Measurements from ENCODE around the gene ERFL.

The ERFL gene

DNA sequence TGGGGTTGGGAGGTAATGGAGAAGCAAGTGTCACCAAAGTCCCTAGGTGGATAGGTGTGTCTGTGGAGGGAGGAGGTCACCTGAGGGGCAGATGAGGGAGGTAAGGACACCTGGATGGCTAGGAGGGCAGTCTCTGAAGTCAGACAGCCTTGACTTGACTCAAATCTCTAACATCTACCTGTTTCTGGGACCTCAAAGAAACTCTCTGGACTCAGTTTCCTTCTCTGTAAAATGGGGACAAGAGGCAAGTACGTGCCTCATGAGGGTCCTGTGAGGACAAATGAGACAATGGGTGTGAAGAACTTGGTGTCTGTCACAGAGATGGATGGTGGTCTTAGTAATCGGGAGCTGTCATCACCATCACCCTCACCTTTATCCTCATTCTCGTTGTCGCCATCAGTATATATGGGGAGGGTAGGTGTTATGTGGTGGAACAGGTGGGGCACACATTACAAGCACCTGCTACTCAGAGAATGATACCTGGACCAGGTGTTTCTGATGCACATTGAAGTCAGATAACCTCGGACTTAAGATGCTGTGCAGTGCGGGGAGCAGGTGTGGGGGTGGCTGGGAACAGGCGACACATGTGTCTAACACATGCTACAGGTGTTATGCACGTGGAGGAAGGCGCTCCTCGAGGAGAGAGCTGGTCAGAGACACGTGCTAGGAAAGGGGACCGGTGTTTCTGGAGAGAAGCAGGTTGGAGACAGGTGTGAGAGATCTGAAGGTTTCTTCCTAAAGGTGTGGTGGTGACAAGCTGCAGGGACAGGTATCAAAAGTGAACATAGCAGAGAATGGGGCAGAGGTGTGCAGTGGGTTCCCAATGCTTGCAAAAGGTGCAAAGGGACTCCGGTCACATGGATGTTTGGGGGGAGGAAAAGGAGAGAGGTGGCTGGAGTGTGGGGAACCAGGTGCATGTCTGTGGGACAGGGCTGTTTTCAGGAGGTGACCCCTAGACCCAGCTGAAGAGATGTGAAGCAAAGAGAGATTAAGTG is 3.8 kb downstream of the ERFL start:
- no peak overlapping the region for H3K4me3 ChIP-seq (ENCODE audit: low read depth in 1 of 2, low read length in 1 of 2)
- H3K4me1 ChIP-seq (ENCODE audit: control insufficient read depth in 1 of 2, insufficient read depth in 1 of 2, low read depth in 1 of 2, low read length in 1 of 2): peaks cover 7 to 17% of the 10 kb centered on the region in 2 experiments
- TF ChIP-seq, protein P1, sequence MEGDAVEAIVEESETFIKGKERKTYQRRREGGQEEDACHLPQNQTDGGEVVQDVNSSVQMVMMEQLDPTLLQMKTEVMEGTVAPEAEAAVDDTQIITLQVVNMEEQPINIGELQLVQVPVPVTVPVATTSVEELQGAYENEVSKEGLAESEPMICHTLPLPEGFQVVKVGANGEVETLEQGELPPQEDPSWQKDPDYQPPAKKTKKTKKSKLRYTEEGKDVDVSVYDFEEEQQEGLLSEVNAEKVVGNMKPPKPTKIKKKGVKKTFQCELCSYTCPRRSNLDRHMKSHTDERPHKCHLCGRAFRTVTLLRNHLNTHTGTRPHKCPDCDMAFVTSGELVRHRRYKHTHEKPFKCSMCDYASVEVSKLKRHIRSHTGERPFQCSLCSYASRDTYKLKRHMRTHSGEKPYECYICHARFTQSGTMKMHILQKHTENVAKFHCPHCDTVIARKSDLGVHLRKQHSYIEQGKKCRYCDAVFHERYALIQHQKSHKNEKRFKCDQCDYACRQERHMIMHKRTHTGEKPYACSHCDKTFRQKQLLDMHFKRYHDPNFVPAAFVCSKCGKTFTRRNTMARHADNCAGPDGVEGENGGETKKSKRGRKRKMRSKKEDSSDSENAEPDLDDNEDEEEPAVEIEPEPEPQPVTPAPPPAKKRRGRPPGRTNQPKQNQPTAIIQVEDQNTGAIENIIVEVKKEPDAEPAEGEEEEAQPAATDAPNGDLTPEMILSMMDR (IDR thresholded peaks at IDR 0.05): no peak
- no peaks in the 10 kb centered on the region for H3K9me3 ChIP-seq
- no peaks in the 10 kb centered on the region for H3K36me3 ChIP-seq
- H3K27me3 ChIP-seq: peaks cover 100% of the 10 kb centered on the region
- H3K27ac ChIP-seq: no peak overlapping the region

DNA sequence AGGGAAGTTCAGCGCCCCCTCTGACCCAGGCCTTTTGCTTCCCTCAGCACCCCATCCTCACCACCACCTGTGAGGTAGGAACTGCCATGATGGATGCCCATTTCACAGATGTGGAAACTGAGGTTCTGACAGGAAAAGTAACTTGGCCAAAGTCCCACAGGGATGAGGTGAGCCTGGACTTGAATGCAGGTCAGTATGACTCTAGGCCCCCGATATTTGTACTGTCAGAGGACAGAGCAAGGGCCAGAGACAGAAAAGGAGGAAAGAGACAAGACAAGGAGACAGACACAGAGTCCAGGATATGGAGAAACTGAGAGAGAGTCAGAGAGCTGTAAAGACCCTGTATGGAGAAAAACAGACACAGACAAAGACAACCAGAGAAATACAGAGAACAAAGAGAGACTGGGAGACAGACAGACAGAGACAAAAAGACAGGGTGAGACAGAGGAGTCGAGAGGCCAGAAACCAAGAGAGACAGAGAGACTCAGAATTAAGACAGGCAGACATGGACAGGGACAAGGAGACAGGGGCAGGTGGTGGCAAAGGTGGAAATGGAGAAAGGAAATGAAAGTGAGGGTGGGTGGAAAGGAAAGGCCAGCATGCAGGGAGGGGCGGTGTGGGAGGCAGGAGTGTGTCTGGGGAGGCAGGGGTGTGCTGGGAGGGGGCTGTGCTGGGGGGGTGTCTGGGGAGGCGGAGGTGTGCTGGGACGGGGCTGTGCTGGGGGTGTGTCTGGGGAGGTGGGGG is 5.0 kb downstream of the ERFL start:
- no peaks in the 10 kb centered on the region for H3K36me3 ChIP-seq
- peaks cover 100% of the 10 kb centered on the region for H3K27me3 ChIP-seq
- TF ChIP-seq, protein P1 (IDR thresholded peaks at IDR 0.05): no peak
- H3K27ac ChIP-seq: no peak overlapping the region
- H3K4me1 ChIP-seq (ENCODE audit: control insufficient read depth in 1 of 2, insufficient read depth in 1 of 2, low read depth in 1 of 2, low read length in 1 of 2): peaks cover 2 to 7% of the 10 kb centered on the region in 2 experiments
- no peaks in the 10 kb centered on the region for H3K9me3 ChIP-seq
- H3K4me3 ChIP-seq (ENCODE audit: low read depth in 1 of 2, low read length in 1 of 2): no peak overlapping the region

DNA sequence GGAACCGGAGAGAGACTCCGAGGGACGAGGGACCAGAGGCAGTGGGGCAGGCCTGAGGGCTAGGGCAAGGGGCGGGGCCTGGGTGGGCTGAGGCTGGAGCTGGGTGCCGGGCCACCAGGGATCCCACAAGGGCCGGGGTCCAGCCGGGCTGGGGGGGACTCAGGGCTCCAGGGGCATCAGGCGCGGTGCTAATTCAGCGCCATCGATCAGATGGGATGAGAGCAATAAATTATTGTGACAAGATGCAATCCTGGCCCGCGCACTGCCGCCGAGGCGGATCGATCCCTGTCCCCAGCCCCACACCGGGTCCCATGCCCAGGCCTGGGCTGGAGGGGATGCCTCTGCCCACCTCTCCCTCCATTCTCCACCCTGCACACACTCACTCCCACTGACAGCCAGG is 5.7 kb downstream of the ERFL start:
- TF ChIP-seq, protein P1 (IDR thresholded peaks at IDR 0.05): no peak
- Histone ChIP-seq H3K4me1 (ENCODE audit: control insufficient read depth in 1 of 2, insufficient read depth in 1 of 2, low read depth in 1 of 2, low read length in 1 of 2) (peaks cover 0 to 1% of the 10 kb centered on the region in 2 experiments), H3K36me3 (no peaks in the 10 kb centered on the region), H3K27ac (no peak overlapping the region), H3K27me3 (peaks cover 100% of the 10 kb centered on the region), H3K4me3 (ENCODE audit: low read depth in 1 of 2, low read length in 1 of 2) (no peak overlapping the region), H3K9me3 (no peaks in the 10 kb centered on the region)

DNA sequence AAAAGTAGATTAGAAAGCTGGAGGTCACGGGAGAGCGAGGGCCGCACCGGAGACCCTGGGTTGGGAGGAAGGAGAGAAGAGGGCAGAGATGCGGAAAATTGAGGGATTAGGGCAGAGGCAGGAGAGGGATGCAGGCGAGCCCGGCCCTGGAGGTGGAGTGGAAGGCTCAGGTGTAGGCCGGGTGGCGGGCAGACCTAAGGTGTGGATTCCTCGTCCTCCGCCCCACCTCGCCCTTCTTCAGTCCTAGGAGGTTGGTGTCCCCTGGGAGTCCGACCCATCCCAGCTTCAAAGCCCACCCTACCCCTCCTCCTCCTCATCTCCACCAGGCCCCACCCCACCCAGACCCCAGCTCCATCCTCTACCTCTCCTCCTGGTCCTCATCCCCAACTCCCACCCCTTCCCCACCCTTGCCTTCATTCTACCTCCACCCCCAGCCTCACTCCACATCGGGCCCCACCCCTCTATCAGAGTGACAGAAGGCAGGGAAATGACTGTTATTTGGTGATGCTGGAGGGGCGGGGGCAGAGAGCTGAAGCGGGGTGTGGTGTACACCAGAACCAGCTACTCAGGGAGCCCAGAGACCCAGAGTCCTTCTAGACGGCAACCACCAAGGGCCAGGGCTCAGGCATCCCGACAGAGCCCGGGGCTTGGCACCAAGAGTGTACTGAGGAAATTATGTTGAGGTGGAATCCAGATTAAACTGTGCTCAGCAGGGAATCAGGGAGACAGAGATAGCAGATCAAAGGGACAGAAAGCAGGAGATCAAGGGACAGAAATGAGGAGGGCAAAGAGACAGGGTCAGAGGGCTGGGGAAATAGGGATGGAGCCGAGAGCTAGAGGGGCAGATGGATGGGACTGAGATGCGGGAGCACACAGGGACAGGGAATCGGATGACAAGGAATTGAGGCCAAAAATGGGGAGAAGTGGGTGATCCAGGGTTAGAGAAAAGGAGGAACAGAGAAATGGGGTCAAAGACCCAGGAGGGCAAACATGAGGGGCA is 6.4 kb downstream of the ERFL start:
- Histone ChIP-seq H3K27ac (no peak overlapping the region), H3K27me3 (peaks cover 100% of the 10 kb centered on the region), H3K36me3 (no peaks in the 10 kb centered on the region), H3K9me3 (no peaks in the 10 kb centered on the region), H3K4me3 (ENCODE audit: low read depth in 1 of 2, low read length in 1 of 2) (no peak overlapping the region), H3K4me1 (ENCODE audit: control insufficient read depth in 1 of 2, insufficient read depth in 1 of 2, low read depth in 1 of 2, low read length in 1 of 2) (no peaks in the 10 kb centered on the region)
- TF ChIP-seq, protein P1 (IDR thresholded peaks at IDR 0.05): no peak

Data from neutrophil (primary cell).